GM19193 (cell line): ENCODE measurements around the gene C1GALT1C1.

Source experiments
- POLR2A ChIP-seq: IDR thresholded peaks from 4 replicates; pipeline ENCODE4 v1.6.1; 2011; ENCODE audit not compliant: insufficient read depth, insufficient read length; ENCODE audit errors: extremely low read depth

Gene C1GALT1C1

GRCh38 chrX:120629667-120630537, at the start of gene C1GALT1C1:
Gene C1GALT1C1 (minus strand): TSS chrX:120630054. CDS start chrX:120627166, 2,888 bp downstream.
- peak; percentile 45 for TF ChIP-seq POLR2A

GRCh38 chrX:120677004-120677652, 47.3 kb upstream of the C1GALT1C1 start:
- no peak for TF ChIP-seq POLR2A

GRCh38 chrX:120672841-120673530, 43.1 kb upstream of the C1GALT1C1 start:
- TF ChIP-seq POLR2A: no peak

GRCh38 chrX:120672389-120672788, 42.5 kb upstream of the C1GALT1C1 start:
- TF ChIP-seq POLR2A: no peak

- no peak for TF ChIP-seq POLR2A
Measured at GRCh38 chrX:120671963-120672362, 42.1 kb upstream of the C1GALT1C1 start.

GRCh38 chrX:120668357-120668756, 38.5 kb upstream of the C1GALT1C1 start:
- TF ChIP-seq POLR2A: no peak

GRCh38 chrX:120664081-120664480, 34.2 kb upstream of the C1GALT1C1 start:
- TF ChIP-seq POLR2A: no peak

- no peak for TF ChIP-seq POLR2A
Measured at GRCh38 chrX:120662662-120663061, 32.8 kb upstream of the C1GALT1C1 start.

GRCh38 chrX:120660637-120661036, 30.8 kb upstream of the C1GALT1C1 start:
- TF ChIP-seq POLR2A: no peak

- no peak for TF ChIP-seq POLR2A
Measured at GRCh38 chrX:120653000-120653399, 23.1 kb upstream of the C1GALT1C1 start.

GRCh38 chrX:120647127-120647526, 17.3 kb upstream of the C1GALT1C1 start:
- no peak for TF ChIP-seq POLR2A

- no peak for TF ChIP-seq POLR2A
Measured at GRCh38 chrX:120642871-120643270, 13.0 kb upstream of the C1GALT1C1 start.

- TF ChIP-seq POLR2A: no peak
Measured at GRCh38 chrX:120638619-120639018, 8.8 kb upstream of the C1GALT1C1 start.

GRCh38 chrX:120625371-120625770, 4.5 kb downstream of the C1GALT1C1 start:
- no peak for TF ChIP-seq POLR2A

- TF ChIP-seq POLR2A: no peak
Measured at GRCh38 chrX:120617996-120618630, 11.7 kb downstream of the C1GALT1C1 start.
